Upper lobe of left lung (tissue), 6 donors: ENCODE measurements around the gene ASPRV1. TPM values are rescaled to one million over a fixed set of nuclear protein-coding genes. Genes with fewer than 3 reads are reported as not detected.
A peak's percentile ranks its signal among the peaks of the same experiment; 100 is the strongest.

Experiments
- ATAC-seq, 2 donors: fragments of 200-7000 bp; cut with Tn5 transposase; one replicate each; pipeline ENCODE4 v1.9.1; 2022; ENCODE audit warnings: mild to moderate bottlenecking in 2 of 2, moderate library complexity in 2 of 2; ENCODE audit not compliant: low FRiP score in 2 of 2
- DNase-seq, 2 donors: peaks; one replicate each; pipeline ENCODE4 v3.0.0-alpha.2; 2019 to 2020
- H3K27ac ChIP-seq, 4 donors: fragments of 200-600 bp; sonication (generic); one replicate each; pipeline ENCODE4 v1.5.1; 2016 to 2019
- H3K27me3 ChIP-seq, 4 donors: fragments of 200-600 bp; sonication (generic); one replicate each; pipeline ENCODE4 v1.5.1; 2017 to 2019
- H3K36me3 ChIP-seq, 4 donors: fragments of 200-600 bp; sonication (generic); one replicate each; pipeline ENCODE4 v1.5.1; 2016 to 2019
- H3K4me1 ChIP-seq, 4 donors: fragments of 200-600 bp; sonication (generic); one replicate each; pipeline ENCODE4 v1.5.1; 2018 to 2019
- H3K4me3 ChIP-seq, 4 donors: fragments of 200-600 bp; sonication (generic); one replicate each; pipeline ENCODE4 v1.5.1; 2017 to 2019; ENCODE audit warnings: mild to moderate bottlenecking in 2 of 4, moderate library complexity in 1 of 4
- H3K9me3 ChIP-seq, 4 donors: fragments of 200-600 bp; sonication (generic); one replicate each; pipeline ENCODE4 v1.5.1; 2018 to 2019
- CTCF ChIP-seq, 6 experiments: fragments of 450-650 bp in 4 of 6; fragments of 200-600 bp in 2 of 6; sonication (generic) in 2 of 6; IDR thresholded peaks; one replicate each; pipeline ENCODE4 v1.5.1; 2016 to 2019; ENCODE audit warnings: antibody characterized with exemption in 6 of 6
- EP300 ChIP-seq, 4 donors: sonication (generic); formaldehyde crosslinking; IDR thresholded peaks; one replicate each; pipeline ENCODE4 v1.5.1; 2017; ENCODE audit warnings: antibody characterized with exemption in 4 of 4, control low read depth in 2 of 4
- POLR2A ChIP-seq, 4 donors: fragments of 450-650 bp; IDR thresholded peaks; one replicate each; pipeline ENCODE4 v1.5.1; 2016 to 2017; ENCODE audit warnings: antibody characterized with exemption in 4 of 4, mild to moderate bottlenecking in 2 of 4
- POLR2AphosphoS5 ChIP-seq, 2 donors: sonication (generic); formaldehyde crosslinking; IDR thresholded peaks; one replicate each; pipeline ENCODE4 v1.5.1; 2017; ENCODE audit warnings: antibody characterized with exemption in 2 of 2
- WGBS, 2 donors: methylation state at CpG; one replicate each; pipeline ENCODE4 v1.1.5; 2017 to 2018; 5-methylcytosine and 5-hydroxymethylcytosine counted together
- total RNA-seq, 6 donors: library from RNA; depleted of rRNA in 4 of 6; stranded (reverse); fragments of >200 nt in 4 of 6; gene quantifications; one replicate each; pipeline versions ENCODE4 v1.1.0 to v1.2.1, GENCODE V29; 2016 to 2021
- donor health status: DM: no; HTN: no; CAD: no; lungs with moderate emphysema.
- donor health status: DM: no; HTN: yes; CAD: no; lungs with severe emphysema.

The ASPRV1 gene
- total RNA-seq, 6 donors from 2014 or later, result 1.0 to 2.1 (median 1.4) TPM

DNA sequence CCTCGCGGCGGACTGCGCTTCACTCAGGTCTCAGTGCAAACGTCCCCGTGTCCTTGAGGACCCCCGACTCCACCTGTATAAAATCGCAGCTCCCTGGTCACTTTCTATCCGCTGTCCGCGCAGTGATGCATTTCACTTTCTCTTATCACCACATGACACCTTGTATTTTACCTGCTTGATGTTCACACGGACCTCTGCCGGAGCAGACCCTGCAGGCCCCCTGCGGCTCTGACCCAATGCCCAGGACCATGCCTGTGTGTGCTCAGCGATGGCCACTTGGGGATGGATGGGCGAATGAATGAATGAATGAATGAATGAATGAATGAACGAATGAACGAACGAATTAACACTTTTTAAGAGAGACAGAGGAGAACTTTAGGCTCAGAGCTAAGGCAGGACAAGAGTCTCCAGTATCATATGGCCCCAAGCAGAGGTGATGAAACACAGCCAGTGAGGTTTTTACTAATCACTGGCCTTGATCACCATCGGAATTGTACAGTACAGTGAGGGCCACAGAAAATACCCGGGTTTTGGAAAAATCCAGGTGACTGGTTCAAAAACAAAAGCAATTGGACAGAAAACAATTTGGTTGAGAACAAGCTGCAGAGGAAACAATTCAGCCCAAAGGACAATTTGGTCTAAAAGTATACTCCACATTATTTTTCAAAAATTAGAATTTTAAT lies 12.3 kb downstream of the ASPRV1 start:
- H3K4me1 ChIP-seq, result peaks cover 4 to 17% (median 10%) of the 10 kb centered on the region in 4 donors
- WGBS, 2 donors, result 74 to 83% methylated on average over 21 of the region's 21 CpGs

DNA sequence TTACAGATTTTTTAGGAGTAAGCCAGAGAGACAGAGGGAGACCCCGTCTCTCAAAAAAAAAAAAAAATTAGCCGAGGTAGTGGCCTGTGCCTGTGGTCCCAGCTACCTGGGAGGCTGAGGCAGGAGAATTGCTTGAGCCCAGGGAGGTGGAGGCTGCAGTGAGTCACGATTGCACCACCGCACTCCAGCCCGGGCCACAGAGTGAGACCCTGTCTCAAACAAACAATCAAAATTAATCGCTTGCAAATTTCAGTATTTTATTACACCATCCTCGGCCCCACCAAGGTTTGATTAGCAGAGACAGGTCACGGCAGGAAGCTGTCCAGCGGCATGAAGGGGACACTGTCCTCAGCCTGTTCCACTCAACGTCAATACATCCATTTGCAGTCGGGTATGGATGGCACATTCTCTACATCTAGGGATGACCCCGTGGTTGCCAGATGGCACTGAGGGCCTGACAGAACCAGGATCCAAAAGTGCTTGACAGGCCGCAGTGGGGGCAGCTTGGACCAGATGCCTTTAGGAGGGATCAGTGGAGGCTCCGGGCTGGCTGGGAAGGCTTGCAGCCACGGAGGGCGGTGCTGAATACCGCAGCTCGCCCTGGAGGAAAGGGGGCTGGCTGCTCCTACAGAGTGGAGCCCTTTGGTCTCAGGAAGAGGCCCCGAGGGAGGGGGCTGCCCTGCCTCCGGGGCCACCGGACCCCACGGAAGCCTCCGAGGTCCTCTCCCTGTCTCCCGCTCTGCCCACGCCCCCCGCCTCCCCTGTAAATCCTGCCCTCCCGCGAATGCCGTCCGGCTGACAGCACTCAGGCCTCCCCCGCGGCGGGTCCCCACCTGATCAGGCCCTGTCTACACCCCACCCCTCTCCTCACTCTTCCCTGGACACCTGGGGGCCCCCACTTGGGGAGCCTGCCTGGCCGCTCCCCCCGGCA lies 13.1 kb downstream of the ASPRV1 start:
- Histone ChIP-seq H3K27ac (peak overlapping the region; percentile 73 to 83 (median 77)), H3K4me3 (peak overlapping the region in 1 of 4 donors; percentile 9), H3K27me3 (no peaks in the 10 kb centered on the region), H3K36me3 (peaks cover 0 to 3% (median under 1%) of the 10 kb centered on the region in 4 donors), H3K9me3 (no peaks in the 10 kb centered on the region), H3K4me1 (peaks cover 7 to 25% (median 13%) of the 10 kb centered on the region in 4 donors)
- 68 to 80% methylated on average over 22 to 34 of the region's 35 CpGs for WGBS, 2 donors
- no peak for TF ChIP-seq EP300 (IDR thresholded peaks at IDR 0.05)
- no peak for TF ChIP-seq CTCF (IDR thresholded peaks at IDR 0.05)
- no peak for TF ChIP-seq POLR2AphosphoS5 (IDR thresholded peaks at IDR 0.05)
- no peak for TF ChIP-seq POLR2A (IDR thresholded peaks at IDR 0.05)
- peak in 1 of 2 donors; percentile 73 for DNase-seq
- ATAC-seq, result no peak

More for the DNA sequence above, 12.3 kb downstream of the ASPRV1 start:
- no peaks in the 10 kb centered on the region for H3K27me3 ChIP-seq
- no peak overlapping the region for H3K4me3 ChIP-seq
- H3K9me3 ChIP-seq, result no peaks in the 10 kb centered on the region
- no peak for ATAC-seq
- peak overlapping the region in 2 of 4 donors; percentile 58 to 83 for H3K27ac ChIP-seq
- TF ChIP-seq POLR2A (IDR thresholded peaks at IDR 0.05), result no peak
- TF ChIP-seq EP300 (IDR thresholded peaks at IDR 0.05), result no peak
- TF ChIP-seq POLR2AphosphoS5 (IDR thresholded peaks at IDR 0.05), result no peak
- no peak for TF ChIP-seq CTCF (IDR thresholded peaks at IDR 0.05)
- H3K36me3 ChIP-seq, result no peaks in the 10 kb centered on the region
- DNase-seq, result no peak

DNA sequence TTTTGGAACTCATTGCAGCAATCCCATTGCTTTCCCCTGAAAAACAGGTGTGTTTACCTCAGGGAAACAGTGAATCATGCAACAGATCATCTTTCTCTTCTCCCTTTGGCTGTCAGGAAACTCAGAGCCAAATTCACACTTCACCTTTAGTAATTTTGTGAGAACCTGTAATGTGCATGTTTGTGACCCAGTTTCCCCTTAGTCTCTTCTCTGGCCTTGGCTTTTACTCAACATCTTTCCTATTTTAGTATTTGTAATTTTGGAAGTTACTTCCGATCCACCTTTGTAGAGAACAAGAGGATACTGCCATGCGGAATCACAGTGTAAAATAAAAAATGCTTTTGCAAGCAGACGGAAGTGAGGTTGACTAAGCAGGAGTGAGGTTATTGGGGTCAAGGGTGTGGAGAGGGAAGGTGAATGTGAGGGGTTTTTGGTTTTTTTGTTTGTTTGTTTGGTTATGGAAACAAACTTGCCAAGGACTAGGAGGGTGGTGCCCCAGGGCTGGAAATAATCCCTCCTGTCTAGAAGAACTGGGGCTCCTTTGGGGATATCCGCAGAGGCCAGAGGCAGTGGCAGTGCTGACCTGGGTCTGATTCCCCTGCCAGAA lies 14.0 kb downstream of the ASPRV1 start:
- ATAC-seq (no peak), DNase-seq (no peak)
- H3K9me3 ChIP-seq, result no peaks in the 10 kb centered on the region
- peak overlapping the region; percentile 73 to 83 (median 77) for H3K27ac ChIP-seq
- H3K36me3 ChIP-seq, result peaks cover 0 to 11% (median 4%) of the 10 kb centered on the region in 4 donors
- H3K4me1 ChIP-seq, result peaks cover 7 to 32% (median 17%) of the 10 kb centered on the region in 4 donors
- TF ChIP-seq POLR2A (IDR thresholded peaks at IDR 0.05) (no peak), EP300 (IDR thresholded peaks at IDR 0.05) (no peak), POLR2AphosphoS5 (IDR thresholded peaks at IDR 0.05) (no peak)
- H3K27me3 ChIP-seq, result no peaks in the 10 kb centered on the region
- 83% methylated on average over 4 of the region's 4 CpGs for WGBS, 2 donors
- no peak overlapping the region for H3K4me3 ChIP-seq

GRCh38 chr2:69946351-69947324 lies 14.8 kb downstream of the ASPRV1 start:
- DNase-seq (no peak), ATAC-seq (peak; percentile 59 to 69)
- peaks cover 7 to 32% (median 17%) of the 10 kb centered on the region in 4 donors for H3K4me1 ChIP-seq
- no peak for TF ChIP-seq POLR2AphosphoS5 (IDR thresholded peaks at IDR 0.05)
- no peak for TF ChIP-seq POLR2A (IDR thresholded peaks at IDR 0.05)
- no peak for TF ChIP-seq CTCF (IDR thresholded peaks at IDR 0.05)
- no peak for TF ChIP-seq EP300 (IDR thresholded peaks at IDR 0.05)
- 47 to 54% methylated on average over 12 to 13 of the region's 13 CpGs for WGBS, 2 donors
- no peaks in the 10 kb centered on the region for H3K27me3 ChIP-seq
- no peak overlapping the region for H3K4me3 ChIP-seq
- no peaks in the 10 kb centered on the region for H3K9me3 ChIP-seq
- H3K36me3 ChIP-seq, result peaks cover 0 to 16% (median 10%) of the 10 kb centered on the region in 4 donors
- H3K27ac ChIP-seq, result peak overlapping the region; percentile 73 to 83 (median 77)
